22Rv1 (cell line): ENCODE data around the gene TPT1.
"Not testable (repeated sequence)": the region's sequence is repeated elsewhere in the genome, so short reads cannot be mapped to it uniquely, and the experiment has no call there.

Source experiments
- ZFX ChIP-seq: fragments of 450-650 bp; IDR thresholded peaks from 2 replicates; pipeline ENCODE4 v1.6.1; 2017; ENCODE audit warnings: antibody characterized with exemption, borderline replicate concordance
- TF ChIP-seq, protein P1 (sequence below): fragments of 450-650 bp; IDR thresholded peaks from 2 replicates; pipeline ENCODE4 v1.5.1; 2017; ENCODE audit warnings: mild to moderate bottlenecking

DNA sequence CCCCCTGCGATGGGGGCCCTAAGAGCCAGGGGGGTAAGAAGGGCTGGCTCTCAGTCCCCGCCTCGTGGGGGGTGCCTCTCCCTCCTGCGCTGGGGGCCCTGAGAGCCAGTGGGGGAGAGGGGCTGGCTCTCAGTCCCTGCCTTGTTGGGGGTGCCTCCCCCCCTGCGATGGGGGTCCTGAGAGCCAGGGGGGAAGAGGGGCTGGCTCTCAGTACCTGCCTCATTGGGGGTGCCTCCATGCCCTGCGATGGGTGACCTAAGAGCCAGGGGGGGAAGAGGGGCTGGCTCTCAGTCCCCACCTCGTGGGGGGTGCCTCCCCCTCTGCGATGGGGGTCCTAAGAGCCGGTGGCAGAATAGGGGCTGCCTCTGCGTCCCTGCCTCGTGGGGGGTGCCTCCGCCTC lies 36.3 kb upstream of the TPT1 start:
- TF ChIP-seq, protein P1, sequence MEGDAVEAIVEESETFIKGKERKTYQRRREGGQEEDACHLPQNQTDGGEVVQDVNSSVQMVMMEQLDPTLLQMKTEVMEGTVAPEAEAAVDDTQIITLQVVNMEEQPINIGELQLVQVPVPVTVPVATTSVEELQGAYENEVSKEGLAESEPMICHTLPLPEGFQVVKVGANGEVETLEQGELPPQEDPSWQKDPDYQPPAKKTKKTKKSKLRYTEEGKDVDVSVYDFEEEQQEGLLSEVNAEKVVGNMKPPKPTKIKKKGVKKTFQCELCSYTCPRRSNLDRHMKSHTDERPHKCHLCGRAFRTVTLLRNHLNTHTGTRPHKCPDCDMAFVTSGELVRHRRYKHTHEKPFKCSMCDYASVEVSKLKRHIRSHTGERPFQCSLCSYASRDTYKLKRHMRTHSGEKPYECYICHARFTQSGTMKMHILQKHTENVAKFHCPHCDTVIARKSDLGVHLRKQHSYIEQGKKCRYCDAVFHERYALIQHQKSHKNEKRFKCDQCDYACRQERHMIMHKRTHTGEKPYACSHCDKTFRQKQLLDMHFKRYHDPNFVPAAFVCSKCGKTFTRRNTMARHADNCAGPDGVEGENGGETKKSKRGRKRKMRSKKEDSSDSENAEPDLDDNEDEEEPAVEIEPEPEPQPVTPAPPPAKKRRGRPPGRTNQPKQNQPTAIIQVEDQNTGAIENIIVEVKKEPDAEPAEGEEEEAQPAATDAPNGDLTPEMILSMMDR, result not testable (repeated sequence)
- TF ChIP-seq ZFX, result not testable (repeated sequence)
